ENCODE results near the gene SMG1.
"Not testable (repeated sequence)": the region's sequence is repeated elsewhere in the genome, so short reads cannot be mapped to it uniquely, and the experiment has no call there.

Gene SMG1

DNA sequence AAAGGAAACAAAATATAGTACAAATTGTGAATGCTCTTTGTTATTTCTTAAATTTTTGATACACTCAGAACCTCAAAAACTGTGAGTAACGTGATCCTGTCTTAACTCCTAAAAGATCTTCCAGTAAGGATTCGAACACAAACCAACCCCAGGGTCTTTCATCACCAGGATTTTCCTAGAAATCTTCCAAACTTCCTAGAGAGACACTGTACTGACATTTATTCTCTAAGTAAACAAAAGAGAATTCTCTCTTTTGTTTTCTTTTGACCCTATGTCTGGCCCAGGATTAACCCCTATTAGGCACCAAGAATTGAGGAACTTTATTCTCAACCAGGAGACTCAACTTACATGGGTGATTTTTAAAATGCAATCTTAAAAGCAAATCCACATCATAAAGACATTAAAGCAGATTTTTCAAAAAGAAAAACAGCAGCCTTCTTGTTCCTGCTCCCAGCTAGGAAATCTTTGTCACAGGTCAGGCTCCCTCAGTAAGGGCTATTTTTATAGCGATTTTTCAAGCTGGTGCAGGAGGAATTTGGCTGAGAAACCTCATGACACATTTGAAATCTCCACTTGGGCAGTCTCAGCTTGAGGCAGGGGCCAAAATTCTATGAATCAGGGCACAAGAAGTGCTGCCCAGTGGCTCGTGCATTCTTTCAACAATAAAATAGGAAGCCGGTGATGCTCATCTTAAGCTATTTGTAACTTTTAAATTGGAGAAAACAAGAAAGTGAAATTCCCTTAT is 6.2 kb upstream of the SMG1 start:
- no peak for DNase-seq

DNA sequence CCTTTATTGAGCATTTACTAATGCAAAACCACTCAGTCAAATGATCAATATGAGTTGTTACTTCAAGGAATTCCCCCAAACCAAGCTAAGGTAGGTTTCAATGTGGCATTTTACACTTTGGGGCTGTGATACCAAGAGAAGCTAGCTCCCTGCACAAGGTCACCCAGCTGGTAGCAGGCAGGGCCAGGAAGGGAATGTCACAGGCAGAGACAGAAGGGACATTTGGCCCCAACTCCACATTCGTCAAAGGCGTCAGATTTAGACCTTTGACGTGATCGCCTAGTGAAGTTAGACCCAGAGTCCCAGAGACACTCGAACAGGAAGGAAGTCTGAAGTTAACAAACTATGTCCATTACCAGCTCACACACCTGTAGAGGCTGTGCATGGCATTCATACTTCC is 5.5 kb upstream of the SMG1 start:
- DNase-seq = no peak

DNA sequence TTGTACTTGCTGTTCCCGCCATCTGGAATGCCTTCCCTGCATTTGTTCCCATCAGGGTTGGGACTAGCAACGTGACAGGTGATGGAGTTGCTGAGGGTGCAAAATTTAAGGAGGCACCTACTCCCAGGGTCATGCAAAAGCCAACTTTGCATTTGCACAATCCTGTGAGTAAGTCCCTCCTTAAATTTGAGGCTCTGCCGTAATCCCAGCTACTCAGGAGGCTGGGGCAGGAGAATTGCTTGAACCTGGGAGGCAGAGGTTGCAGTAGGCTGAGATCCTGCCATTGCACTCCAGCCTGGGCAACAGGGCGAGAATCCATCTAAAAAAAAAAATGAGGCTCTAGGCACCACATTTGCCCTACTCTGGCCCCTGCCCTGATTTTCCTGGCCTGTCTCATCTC is 3.9 kb upstream of the SMG1 start:
- not testable (repeated sequence) for DNase-seq

DNA sequence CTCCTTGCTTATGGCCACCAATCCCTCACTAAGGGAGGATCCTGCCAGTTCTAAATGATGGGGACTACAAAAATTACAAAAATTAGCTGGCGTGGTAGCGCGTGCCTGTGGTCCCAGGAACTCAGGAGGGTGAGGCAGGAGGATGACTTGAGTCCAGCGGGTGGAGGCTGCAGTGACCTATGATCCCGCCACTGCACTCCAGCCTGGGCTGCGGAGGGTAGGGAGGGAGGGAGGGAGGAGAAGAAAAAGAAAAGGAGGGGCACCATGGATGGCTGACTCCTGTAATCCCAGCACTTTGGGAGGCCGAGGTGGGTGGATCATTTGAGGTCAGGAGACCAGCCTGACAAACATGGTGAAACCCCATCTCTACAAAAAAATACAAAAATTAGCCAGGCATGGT is 1.9 kb upstream of the SMG1 start:
- not testable (repeated sequence) for DNase-seq

DNA sequence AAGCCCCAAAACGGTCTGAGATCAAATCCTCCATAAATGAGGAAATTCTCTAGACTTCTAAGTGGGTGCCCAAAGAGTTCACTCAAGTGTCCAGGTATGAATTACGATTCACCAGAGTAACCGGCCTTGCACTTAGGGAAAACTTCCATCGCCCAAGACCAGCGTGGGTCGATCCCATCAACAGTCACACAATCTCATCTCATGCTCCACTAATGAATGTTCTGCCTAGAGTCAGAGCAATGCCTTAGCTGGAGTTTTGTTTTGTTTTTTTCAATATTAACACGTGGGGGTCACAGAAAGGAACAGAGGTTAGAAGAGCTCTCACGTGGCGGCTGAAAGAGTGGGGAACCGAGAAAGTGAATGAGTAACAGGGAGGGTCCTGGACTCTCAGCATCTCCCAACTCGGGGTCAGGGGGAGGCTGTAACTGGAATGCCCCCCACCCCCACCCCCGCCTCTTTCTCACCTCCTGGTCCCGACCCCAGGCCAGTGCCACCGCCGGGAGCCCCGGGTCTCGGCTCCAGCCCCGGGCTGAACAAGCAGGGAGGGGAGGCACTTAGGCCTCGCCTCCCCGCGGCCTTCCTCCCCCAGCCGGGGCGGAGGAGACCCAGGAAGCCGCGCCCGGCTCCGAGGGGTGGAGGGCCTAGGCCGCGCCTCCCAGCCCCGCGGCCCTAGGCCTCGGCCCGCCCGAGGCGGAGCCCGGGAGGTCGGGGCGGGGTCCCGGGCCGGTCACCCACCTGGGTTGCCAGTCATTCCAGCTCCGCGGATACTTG is 808 bp downstream of the SMG1 start:
- DNase-seq = peak; percentile 73

DNA sequence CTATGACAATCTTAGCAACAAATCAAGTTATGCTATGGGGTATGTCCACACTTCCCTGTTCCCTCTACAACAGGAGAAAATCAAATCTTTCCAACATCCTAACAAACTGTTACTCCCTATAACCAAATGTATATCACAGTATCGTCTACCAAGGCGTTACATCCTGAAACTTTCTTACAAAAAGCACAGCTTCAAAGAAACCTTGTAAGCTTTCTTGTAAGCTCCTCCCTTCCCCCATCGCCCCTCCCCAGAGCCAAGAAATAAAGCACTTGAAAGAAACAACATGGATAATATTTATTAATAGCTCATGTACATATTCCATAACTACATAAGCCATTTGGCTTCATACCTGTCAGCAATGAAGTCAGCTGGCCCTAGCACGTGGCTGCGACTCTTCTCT is 2.3 kb downstream of the SMG1 start:
- not testable (repeated sequence) for DNase-seq

DNA sequence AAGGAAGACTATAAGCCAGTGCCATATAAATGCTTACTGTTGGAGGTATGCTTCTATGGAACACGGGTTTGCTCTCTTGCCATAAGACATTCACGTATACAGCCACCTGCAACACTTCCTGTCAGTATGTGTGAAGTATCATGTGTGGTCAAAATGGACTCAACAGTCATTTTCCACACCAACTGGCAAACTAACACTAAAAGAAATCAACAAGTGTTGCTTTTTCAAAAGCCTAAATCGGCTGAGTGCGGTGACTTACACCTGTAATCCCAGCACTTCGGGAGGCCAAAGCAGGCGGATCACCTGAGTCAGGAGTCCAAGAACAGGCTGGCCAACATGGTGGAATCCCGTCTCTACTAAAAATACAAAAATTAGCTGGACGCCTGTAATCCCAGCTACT is 3.1 kb downstream of the SMG1 start:
- DNase-seq = not testable (repeated sequence)

DNA sequence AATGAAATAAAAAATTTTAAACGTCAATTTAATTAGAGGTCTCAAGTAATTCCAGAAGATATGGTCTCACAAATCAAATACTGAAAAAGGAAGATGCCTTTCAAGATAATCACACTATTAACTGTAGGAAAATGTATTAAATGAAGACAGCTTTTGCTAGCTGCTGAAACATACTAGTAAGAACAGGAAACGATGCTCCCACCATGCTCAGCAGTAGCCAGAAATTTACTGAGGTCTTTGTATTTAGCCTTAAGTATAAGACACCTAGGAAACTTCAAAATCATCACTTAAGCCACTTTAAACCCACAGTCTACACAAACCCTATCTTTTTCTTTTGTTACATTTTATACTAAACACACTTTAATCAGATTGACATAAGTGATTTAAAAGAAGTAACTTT is 16.6 kb downstream of the SMG1 start:
- not testable (repeated sequence) for DNase-seq

DNA sequence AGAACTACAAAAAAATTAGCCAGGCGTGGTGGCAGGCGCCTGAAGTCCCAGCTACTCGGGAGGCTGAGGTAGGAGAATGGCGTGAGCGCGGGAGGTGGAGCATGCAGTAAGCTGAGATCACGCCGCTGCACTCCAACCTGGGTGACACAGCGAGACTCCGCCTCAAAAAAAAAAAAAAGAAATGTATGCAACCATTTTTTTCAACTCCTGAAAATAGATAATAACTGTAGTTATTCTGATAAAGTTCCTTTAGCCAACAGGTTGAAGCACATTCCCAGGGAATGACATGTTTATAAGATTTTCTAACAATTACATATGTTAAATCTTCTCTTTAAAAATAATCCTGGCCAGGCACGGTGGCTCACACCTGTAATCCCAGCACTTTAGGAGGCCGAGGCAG is 17.5 kb downstream of the SMG1 start:
- DNase-seq = not testable (repeated sequence)

DNA sequence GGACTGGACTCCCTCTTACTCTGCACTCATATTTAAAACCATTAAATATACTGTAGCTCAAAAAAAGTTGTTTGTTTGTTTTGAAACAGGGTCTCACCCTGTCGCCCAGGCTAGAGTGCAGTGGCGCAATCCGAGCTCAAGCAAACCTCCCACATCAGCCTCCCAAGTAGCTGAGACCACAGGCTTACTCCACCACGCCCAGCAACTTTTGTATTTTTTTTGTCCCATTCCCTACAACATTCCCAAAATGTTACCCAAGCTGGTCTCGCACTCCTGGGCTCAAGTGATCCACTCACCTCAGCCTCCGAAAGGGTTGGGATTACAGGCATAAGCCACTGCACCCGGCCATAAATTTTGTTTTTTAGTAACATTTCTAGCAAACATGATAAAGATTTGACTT is 23.4 kb downstream of the SMG1 start:
- not testable (repeated sequence) for DNase-seq

DNA sequence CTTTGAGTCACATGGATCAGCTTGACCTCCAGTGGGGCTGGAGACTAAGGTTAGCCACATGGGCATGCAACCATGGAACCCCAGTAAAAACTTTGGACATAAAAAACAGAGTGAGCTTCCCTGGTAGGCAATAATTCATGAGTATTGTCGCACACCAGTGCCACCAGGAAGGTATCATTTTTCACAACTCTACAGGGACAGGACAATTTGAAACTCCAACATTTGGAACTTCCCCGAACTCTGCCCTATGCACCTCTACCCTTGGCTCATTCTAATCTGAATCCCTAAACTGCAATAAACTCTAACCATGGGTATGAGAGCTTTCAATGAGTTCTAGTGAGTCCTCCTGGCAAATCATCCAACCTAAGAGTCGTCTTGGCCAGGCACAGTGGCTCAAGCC is 24.2 kb downstream of the SMG1 start:
- not testable (repeated sequence) for DNase-seq

DNA sequence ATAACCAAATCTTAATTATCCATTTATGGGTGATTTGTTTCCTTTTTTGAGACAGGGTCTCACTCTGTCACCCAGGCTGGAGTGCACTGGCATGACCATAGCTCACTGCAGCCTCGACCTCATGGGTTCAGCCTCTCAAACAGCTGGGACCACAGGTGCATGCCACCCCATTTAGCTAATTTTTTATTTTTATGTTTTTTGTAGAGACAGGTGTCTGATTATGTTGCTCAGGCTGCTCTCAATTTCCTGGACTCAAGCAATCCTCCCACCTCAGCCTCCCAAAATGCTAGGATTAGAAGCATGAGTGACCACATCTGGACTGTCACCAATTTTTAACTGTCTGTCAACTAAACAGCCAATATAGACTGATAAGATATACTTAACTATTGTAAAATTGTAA is 25.0 kb downstream of the SMG1 start:
- DNase-seq = not testable (repeated sequence)

DNA sequence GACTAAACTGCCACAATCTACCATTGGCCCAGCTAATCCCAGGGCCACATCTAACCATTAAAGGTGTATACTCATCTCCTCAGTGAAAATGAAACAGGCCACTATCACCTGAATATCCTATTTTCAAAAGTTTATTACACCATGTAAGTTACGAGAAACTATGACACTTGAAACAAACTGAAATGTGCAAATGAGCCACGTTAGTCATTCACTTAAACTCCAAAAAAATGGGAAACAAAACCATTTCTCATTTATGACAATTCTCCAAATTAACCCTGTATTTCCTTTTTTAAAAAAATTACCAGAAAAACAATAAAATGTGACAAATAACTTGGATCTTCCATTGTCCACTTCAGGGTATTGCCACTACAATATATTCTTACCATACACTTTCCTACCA is 41.8 kb downstream of the SMG1 start:
- not testable (repeated sequence) for DNase-seq

DNA sequence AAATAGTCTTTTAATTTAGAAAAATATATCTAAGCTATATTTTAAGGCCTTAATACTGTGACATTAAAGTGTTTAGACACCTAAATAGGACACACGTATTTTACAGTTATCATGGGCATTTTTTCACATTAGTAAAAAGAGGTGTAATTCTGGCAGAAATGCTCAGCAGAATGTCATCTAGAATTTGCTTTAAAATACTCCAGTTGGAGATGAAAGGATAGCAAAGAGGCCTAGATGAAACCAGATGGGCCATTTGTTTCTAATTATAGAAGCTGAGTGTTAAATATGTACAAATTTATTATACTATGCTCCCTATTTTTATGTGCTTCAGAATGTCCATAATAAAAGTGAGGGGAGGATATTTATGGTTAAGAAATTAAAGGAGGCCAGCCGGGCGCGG is 48.5 kb downstream of the SMG1 start:
- not testable (repeated sequence) for DNase-seq

DNA sequence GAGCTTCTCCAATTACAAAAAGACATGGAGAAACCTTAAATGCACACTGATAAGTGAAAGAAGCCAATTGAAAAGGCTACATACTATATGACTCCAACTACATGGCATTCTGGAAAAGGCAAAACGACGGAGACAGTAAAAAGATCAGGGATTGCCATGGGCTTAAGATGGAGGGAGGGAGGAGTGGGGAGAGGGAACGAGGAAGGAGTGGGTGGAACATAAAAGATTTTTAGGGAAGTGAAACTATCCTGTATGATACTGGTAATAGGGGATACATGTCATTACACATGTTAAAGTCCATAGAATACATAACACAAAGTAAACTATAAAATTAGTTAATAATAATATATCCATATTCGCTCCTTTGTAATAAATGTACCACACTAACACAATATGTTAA is 48.9 kb downstream of the SMG1 start:
- not testable (repeated sequence) for DNase-seq

DNA sequence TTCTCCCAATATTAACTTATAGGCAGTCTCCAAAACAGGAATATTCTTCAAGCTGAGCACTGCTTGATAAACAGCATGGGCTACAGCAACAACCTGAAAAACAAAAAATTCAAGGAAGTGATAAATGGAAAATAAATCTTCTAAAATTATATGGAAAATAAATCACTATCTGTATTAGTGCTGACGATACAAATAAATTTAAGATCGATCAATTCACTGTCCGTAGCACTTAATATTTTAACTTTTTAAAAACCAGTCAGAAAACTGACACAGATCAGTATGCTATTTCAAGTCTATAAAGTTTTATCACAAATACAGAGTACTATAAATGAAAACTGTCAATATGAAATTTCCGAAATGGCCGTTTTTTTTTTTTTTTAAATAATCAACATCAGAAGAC is 49.9 kb downstream of the SMG1 start:
- not testable (repeated sequence) for DNase-seq

DNA sequence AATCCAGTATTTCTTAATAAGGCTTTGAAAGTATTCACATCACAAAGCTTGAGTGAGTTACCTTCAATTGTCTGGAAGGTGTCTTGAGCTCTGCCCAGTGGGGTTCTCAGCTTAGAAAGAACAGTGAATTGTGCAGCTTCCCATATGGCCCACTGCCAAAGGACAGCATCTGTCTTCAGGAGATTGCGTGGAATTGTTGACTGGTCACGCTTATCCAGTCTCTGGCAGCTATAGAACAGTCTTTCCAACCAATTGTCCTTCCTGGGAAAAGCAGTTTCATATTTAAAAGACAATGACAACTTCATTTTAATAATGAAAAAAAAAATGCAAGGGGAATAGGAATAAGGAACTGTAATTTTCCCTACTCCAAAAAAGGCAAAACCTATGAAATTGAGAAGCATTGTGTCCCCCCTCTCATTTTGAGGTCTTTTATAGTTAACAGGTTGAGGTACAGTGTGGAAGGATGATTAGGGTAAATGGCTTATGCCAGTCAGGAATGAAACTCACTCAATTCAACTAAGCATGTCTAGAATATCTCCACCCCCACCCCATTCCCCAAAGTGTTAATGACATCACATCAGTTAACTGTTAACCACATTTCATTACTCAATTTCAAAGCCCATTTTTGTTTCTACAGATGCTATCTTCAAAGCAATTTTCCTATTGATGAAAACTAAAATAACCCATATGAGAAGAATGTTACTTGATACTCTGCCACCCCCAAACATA is 57.0 kb downstream of the SMG1 start:
- not testable (repeated sequence) for DNase-seq

DNA sequence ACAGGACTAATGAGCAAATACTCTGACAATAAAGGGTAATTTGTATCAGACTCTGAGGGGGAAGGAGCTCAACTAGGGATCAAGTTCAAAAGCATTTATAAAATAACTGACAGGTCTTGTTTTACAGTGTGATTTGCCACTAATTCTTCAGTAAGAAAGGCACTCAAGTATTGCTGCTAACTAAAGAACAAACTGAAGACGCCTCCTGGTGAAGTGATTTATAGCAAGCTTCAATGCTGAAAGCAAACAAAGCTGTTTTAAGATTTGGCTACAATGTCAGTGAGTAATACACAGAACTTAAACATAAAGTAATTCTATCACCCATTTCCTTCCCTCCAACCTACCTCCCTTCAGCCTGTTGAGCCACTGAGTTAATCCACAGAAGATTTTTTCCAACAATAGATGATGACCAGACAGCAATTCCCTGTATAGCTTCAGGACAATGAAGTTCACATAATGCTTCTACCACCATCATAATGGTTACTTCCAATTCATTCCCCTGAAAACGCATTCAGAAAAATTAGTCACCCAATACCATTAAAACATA is 59.9 kb downstream of the SMG1 start:
- DNase-seq = not testable (repeated sequence)

DNA sequence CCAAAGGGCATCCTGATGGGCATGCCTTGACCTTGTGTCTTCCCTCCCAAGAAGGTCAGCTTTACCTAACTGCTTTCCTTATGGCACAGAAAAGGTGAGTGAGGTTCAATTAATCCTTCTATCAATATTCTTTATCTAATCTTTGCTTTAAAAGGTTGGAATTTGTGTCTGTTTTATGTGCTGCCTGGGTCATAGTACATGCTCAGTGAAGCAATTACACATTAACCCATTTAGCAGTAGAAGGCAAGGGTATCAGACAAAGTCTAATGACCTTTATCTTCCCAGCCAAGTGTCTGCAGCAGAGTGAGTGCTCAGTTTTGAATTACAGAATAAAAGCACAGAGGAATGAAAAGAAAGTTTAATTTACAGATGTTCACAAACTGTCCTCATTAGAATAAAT is 63.3 kb downstream of the SMG1 start:
- DNase-seq = not testable (repeated sequence)

DNA sequence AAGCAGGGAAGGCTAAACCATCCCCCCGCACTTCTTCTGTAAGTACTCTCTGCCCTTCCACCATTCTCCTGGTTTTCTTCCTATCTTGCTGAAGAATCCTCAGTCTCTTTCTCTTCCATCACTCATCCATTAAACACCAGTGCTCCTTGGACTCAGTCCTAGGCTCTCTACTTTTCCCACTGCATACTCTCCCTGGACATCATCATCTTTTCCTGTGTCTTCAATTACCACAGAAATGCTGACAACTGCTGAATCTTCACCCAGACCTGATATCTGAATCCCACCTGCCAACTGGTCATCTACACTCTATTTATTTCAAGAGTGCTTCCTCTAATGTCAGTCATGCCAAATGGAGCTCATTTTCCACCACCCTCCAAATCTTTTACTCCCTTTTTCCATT is 71.0 kb downstream of the SMG1 start:
- no peak for DNase-seq

DNA sequence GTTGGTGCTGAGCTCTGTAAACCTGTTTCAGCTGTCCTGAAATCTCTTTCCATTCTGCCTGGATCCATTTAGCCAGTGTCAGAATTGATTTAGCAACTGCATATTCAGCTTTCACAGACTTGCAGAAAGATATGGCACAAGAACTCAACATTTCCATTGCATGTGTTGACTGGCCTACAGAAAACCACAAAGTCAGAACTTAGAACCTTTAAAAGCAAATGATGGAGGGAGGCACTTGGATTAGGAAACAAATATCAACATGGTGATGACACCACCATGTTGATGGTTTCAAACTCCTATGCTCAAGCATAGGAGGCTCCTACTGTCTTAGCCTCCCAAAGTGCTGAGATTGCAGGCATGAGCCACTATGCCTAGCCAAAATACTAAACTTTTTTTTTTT is 72.5 kb downstream of the SMG1 start:
- no peak for DNase-seq

DNA sequence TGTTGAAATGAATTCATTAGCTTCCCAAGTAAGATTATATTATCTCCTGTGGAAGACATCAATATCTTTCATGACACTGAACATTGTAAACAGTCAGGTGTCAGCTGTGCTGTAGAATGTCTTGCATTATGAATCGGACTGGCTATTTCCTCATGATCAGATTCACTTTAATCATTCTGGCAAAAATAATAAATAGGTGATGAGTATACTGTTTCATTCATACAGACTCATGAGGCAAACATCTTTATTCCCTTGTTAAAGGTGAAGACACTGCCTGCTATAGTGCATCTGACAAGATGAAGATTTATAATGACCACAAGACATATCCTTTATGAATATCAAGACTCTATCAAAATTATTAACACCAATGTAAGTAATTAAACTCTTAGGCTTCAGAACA is 73.6 kb downstream of the SMG1 start:
- DNase-seq = no peak

DNA sequence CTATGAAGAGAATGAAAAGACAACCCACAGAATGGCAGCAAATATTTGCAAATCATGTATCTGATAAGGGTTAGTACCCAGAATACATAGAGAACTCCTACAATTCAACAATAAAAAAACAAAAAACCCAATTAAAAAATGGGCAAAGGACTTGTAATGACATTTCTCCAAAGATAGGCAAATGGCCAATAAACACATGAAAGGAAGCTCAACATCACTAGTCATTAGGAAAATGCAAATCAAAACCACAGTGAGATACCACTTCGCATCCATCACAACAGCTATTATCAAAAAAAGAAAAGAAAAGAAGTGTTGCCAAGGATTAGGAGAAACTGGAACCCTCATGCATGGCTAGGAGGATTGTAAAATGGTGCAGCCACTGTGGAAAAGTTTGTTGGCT is 79.8 kb downstream of the SMG1 start:
- no peak for DNase-seq
